Fibroblast of lung (primary cell): ENCODE results near the gene FKBP8. TPM values are rescaled to one million over a fixed set of nuclear protein-coding genes. Genes with fewer than 3 reads are reported as not detected.

Experiments
- DNase-seq, 2 donors: peaks; one replicate each; pipeline versions ENCODE4 v3.0.0 to v3.0.0-alpha.2; 2010; ENCODE audit warnings: low read depth in 2 of 2
- H2AFZ ChIP-seq: 2 replicates; pipeline ENCODE4 v1.5.1; 2012; ENCODE audit warnings: low read length, control low read depth, inconsistent platforms
- H3K27ac ChIP-seq: 2 replicates; pipeline ENCODE4 v1.5.1; 2011; ENCODE audit warnings: low read length, control low read depth; ENCODE audit not compliant: insufficient read depth
- H3K27me3 ChIP-seq: 2 replicates; pipeline ENCODE4 v1.5.1; 2011; ENCODE audit warnings: mild to moderate bottlenecking, low read length; ENCODE audit not compliant: control insufficient read depth, insufficient read depth
- H3K36me3 ChIP-seq: 2 replicates; pipeline ENCODE4 v1.5.1; 2011; ENCODE audit warnings: low read length; ENCODE audit not compliant: control insufficient read depth, insufficient read depth
- H3K4me1 ChIP-seq: 2 replicates; pipeline ENCODE4 v1.5.1; 2011; ENCODE audit warnings: low read length; ENCODE audit not compliant: control insufficient read depth, insufficient read depth; ENCODE audit errors: extremely low read depth
- H3K4me2 ChIP-seq: 2 replicates; pipeline ENCODE4 v1.5.1; 2011; ENCODE audit warnings: low read length, control low read depth; ENCODE audit not compliant: insufficient read depth; ENCODE audit errors: extremely low read depth
- H3K4me3 ChIP-seq, 4 experiments: fragments of 200-600 bp in 1 of 4; sonication (generic) in 1 of 4; replicated peaks in 1 of 4; 2 replicates each; pipeline ENCODE4 v1.5.1; 2011 to 2016; ENCODE audit warnings: low read length in 4 of 4, low read depth in 3 of 4, mild to moderate bottlenecking in 3 of 4, control low read depth in 2 of 4, inconsistent platforms in 1 of 4, mixed read lengths in 1 of 4; ENCODE audit not compliant: insufficient read depth in 1 of 4; ENCODE audit errors: control extremely low read depth in 1 of 4
- H3K79me2 ChIP-seq: 2 replicates; pipeline ENCODE4 v1.5.1; 2012; ENCODE audit warnings: mild to moderate bottlenecking, low read length, inconsistent platforms; ENCODE audit not compliant: control insufficient read depth, insufficient read depth
- H3K9ac ChIP-seq: 2 replicates; pipeline ENCODE4 v1.5.1; 2011; ENCODE audit warnings: mild to moderate bottlenecking, low read length, control low read depth; ENCODE audit not compliant: insufficient read depth
- H3K9me3 ChIP-seq: 2 replicates; pipeline ENCODE4 v1.5.1; 2012; ENCODE audit warnings: low read depth, low read length; ENCODE audit not compliant: control insufficient read depth, insufficient read depth
- H4K20me1 ChIP-seq: 2 replicates; pipeline ENCODE4 v1.5.1; 2011; ENCODE audit warnings: low read length; ENCODE audit not compliant: control insufficient read depth, insufficient read depth; ENCODE audit errors: extremely low read depth
- EZH2 ChIP-seq: IDR thresholded peaks from 2 replicates; pipeline ENCODE4 v1.5.1; 2012; ENCODE audit warnings: low read length, control low read depth, mild to moderate bottlenecking; ENCODE audit errors: missing control alignments
- polyA plus RNA-seq, 2 donors: library from polyadenylated mRNA; depleted of rRNA in 1 of 2; stranded (reverse) in 1 of 2; unstranded in 1 of 2; fragments of >200 nt; gene quantifications; 2 replicates each; pipeline ENCODE4 v1.2.1, GENCODE V29; 2011 to 2012; ENCODE audit warnings: missing spikeins in 1 of 2
- total RNA-seq: library from RNA; depleted of rRNA; stranded (reverse); fragments of >200 nt; gene quantifications from 2 replicates; pipeline ENCODE4 v1.2.1, GENCODE V29; 2014
- TF ChIP-seq, protein P1 (sequence below), 2 donors: IDR thresholded peaks in 1 of 2; conservative IDR thresholded peaks in 1 of 2; 1 replicate in 1 of 2; 2 replicates in 1 of 2; pipeline ENCODE4 v1.5.1; 2011 to 2012; ENCODE audit warnings: low read length in 2 of 2, control low read depth in 1 of 2, inconsistent platforms in 1 of 2, low read depth in 1 of 2, mild to moderate bottlenecking in 1 of 2

FKBP8 gene
- total and polyA plus RNA-seq, 2 donors (not counting 1 experiment from before 2014, with no cell fraction given) = 135 to 289 TPM

DNA sequence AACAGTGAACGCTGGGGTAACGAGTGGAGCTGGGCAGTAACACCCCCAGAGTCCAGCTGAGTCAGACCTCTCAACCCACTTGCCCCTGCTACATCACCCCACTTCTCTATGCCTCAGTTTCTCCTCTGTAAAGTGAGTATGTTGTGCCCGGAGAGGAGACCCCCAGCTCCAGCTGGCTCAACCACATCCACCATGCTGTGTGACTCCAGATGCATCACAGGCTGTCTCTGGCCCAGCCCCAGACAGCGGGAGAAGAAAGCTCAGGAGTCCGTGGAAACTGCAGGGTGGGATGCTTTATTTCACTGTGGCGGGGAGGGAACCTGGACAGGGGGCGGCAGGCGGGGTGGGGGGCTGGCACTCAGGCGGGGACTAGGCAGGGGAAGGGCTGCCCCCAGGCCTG lies 11.9 kb downstream of the FKBP8 start:
- Histone ChIP-seq H3K4me2 (no peak overlapping the region), H3K9me3 (no peaks in the 10 kb centered on the region), H3K36me3 (peaks cover 10% of the 10 kb centered on the region), H3K4me1 (no peaks in the 10 kb centered on the region), H3K4me3 (no peak overlapping the region), H3K79me2 (no peaks in the 10 kb centered on the region), H4K20me1 (no peaks in the 10 kb centered on the region), H3K9ac (no peak overlapping the region), H2AFZ (no peak overlapping the region), H3K27ac (no peak overlapping the region), H3K27me3 (no peaks in the 10 kb centered on the region)
- TF ChIP-seq EZH2 = no peak
- TF ChIP-seq, protein P1, sequence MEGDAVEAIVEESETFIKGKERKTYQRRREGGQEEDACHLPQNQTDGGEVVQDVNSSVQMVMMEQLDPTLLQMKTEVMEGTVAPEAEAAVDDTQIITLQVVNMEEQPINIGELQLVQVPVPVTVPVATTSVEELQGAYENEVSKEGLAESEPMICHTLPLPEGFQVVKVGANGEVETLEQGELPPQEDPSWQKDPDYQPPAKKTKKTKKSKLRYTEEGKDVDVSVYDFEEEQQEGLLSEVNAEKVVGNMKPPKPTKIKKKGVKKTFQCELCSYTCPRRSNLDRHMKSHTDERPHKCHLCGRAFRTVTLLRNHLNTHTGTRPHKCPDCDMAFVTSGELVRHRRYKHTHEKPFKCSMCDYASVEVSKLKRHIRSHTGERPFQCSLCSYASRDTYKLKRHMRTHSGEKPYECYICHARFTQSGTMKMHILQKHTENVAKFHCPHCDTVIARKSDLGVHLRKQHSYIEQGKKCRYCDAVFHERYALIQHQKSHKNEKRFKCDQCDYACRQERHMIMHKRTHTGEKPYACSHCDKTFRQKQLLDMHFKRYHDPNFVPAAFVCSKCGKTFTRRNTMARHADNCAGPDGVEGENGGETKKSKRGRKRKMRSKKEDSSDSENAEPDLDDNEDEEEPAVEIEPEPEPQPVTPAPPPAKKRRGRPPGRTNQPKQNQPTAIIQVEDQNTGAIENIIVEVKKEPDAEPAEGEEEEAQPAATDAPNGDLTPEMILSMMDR (conservative IDR thresholded peaks at IDR 0.05 in 1 of 2, IDR thresholded peaks at IDR 0.05 in 1 of 2; ENCODE audit: low read depth in 1 of 2, low read length in 2 of 2) = no peak
- no peak for DNase-seq

GRCh38 chr19:18529782-18530181 lies 13.6 kb downstream of the FKBP8 start:
- Histone ChIP-seq H3K4me1 (no peaks in the 10 kb centered on the region), H2AFZ (no peak overlapping the region), H3K9ac (no peak overlapping the region), H3K36me3 (peaks cover 10% of the 10 kb centered on the region), H3K27ac (no peak overlapping the region), H3K27me3 (no peaks in the 10 kb centered on the region), H3K4me2 (no peak overlapping the region), H3K4me3 (no peak overlapping the region), H3K9me3 (no peaks in the 10 kb centered on the region), H3K79me2 (no peaks in the 10 kb centered on the region), H4K20me1 (no peaks in the 10 kb centered on the region)
- no peak for TF ChIP-seq EZH2
- TF ChIP-seq, protein P1 (conservative IDR thresholded peaks at IDR 0.05 in 1 of 2, IDR thresholded peaks at IDR 0.05 in 1 of 2; ENCODE audit: low read depth in 1 of 2, low read length in 2 of 2) = no peak
- DNase-seq = no peak

- no peak for DNase-seq
- Histone ChIP-seq H3K36me3 (peaks cover under 1% of the 10 kb centered on the region), H3K27me3 (no peaks in the 10 kb centered on the region), H3K4me1 (no peaks in the 10 kb centered on the region), H4K20me1 (no peaks in the 10 kb centered on the region), H3K27ac (no peak overlapping the region), H3K4me2 (no peak overlapping the region), H3K4me3 (no peak overlapping the region), H3K9me3 (no peaks in the 10 kb centered on the region), H2AFZ (no peak overlapping the region), H3K79me2 (peaks cover 5% of the 10 kb centered on the region), H3K9ac (no peak overlapping the region)
- TF ChIP-seq EZH2 = no peak
- TF ChIP-seq, protein P1 (conservative IDR thresholded peaks at IDR 0.05 in 1 of 2, IDR thresholded peaks at IDR 0.05 in 1 of 2; ENCODE audit: low read depth in 1 of 2, low read length in 2 of 2) = no peak
These were observed 17.1 kb downstream of the FKBP8 start for GRCh38 chr19:18526316-18526715.
